MM.1S (cell line): Measurements from ENCODE around the gene STAG1.

Source experiments
- EZH2phosphoT487 ChIP-seq: fragments of 300-600 bp; sonication (generic); IDR thresholded peaks from 2 replicates; pipeline ENCODE4 v1.6.1; 2018; ENCODE audit warnings: antibody characterized with exemption, low read length
- TF ChIP-seq, protein P1 (sequence below): fragments of 300-600 bp; sonication (generic); IDR thresholded peaks from 2 replicates; pipeline ENCODE4 v1.5.1; 2016; ENCODE audit warnings: antibody characterized with exemption, low read length, mixed read lengths

DNA sequence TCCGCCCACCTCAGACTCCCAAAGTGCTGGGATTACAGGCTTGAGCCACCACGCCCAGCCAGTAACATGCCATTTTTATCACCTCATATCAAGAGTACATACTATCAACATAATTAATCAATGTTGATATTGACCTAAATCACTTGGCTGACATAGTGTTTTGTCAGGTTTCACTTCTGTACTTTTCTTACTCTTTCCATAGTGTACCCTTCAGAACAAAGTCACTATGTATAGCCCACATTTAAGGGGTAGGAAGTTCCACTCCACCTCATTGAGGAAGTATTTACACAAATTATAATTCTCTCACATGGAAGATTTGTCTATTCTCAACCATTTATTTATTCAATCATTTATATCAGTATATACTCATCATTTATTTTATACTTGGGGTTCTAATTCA, 145.2 kb downstream of the STAG1 start:
- TF ChIP-seq, protein P1, sequence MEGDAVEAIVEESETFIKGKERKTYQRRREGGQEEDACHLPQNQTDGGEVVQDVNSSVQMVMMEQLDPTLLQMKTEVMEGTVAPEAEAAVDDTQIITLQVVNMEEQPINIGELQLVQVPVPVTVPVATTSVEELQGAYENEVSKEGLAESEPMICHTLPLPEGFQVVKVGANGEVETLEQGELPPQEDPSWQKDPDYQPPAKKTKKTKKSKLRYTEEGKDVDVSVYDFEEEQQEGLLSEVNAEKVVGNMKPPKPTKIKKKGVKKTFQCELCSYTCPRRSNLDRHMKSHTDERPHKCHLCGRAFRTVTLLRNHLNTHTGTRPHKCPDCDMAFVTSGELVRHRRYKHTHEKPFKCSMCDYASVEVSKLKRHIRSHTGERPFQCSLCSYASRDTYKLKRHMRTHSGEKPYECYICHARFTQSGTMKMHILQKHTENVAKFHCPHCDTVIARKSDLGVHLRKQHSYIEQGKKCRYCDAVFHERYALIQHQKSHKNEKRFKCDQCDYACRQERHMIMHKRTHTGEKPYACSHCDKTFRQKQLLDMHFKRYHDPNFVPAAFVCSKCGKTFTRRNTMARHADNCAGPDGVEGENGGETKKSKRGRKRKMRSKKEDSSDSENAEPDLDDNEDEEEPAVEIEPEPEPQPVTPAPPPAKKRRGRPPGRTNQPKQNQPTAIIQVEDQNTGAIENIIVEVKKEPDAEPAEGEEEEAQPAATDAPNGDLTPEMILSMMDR = no peak
- TF ChIP-seq EZH2phosphoT487 = no peak
